ENCODE data around the gene AP2A2.

Gene AP2A2

DNA sequence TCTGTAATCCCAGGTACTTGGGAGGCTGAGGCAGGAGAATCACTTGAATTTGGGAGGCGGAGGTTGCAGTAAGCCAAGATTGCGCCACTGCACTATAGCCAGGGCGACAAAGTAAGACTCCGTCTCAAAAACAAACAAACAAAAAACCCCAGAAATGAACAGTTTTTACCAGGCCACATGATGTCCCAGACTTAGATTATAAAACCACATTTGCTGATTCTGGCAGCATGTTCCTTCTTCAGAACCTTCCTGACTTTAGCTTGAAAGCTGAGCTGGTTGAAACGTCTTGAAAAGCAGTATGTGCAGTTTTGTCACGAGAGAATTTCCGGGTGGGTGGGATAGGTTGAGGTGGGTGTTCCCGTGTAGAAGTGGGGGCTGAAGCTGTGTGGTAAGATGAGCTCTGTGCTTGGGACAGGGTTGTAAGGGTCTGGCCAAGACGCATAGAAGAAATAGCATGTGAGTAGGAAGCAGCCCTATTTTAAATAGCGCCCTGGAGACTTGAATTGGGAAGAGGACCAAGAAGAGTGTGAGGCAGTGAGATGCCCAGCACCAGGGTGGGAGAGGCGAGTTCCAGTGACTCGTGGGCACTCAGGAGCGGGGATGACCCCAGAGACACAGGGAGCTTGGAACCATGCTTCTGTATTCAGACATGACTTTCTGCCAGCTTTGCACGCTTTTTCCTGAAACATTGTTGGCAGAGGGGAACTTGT lies 7.6 kb downstream of the AP2A2 start:
- no peak overlapping the region for H3K4me3 ChIP-seq
- peak overlapping the region; percentile 85; the same call in 1 of the 2 replicates for H3K27ac ChIP-seq
- H3K9me3 ChIP-seq (ENCODE audit: low read depth, low read length): no peaks in the 10 kb centered on the region
- H3K9ac ChIP-seq (ENCODE audit: insufficient read length): no peak overlapping the region
- TF ChIP-seq POLR2AphosphoS5 (IDR thresholded peaks at IDR 0.05; ENCODE audit: borderline replicate concordance, low read depth, low read length): no peak
- no peak for TF ChIP-seq FOXP2 (optimal IDR thresholded peaks at IDR 0.05; ENCODE audit: control extremely low read depth, extremely low read length, insufficient read depth)
- no peak for TF ChIP-seq EZH2 (IDR thresholded peaks at IDR 0.05)
- no peak for DNase-seq (ENCODE audit: low read depth, low spot score)
- H3K36me3 ChIP-seq (ENCODE audit: insufficient read depth, low read length): peaks cover 8% of the 10 kb centered on the region

DNA sequence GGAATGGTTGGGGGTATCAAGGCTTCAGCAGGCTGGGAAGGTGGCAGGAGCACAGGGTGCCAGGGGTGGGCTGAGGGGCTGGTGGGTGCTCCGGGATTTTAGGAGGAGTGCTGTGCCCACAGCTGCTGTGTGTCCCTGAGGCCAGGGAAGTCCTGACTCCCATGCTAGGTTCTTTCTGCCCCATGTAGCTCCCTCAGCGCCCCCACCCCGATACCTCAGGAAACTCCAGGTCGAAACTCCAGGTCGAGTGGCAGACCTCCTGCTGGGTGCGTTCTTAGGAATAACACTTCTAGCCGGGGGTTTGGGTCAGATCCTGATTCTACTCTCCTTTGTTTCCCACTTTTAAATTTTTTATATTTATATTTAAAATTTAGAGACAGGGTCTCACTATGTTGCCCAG lies 8.3 kb downstream of the AP2A2 start:
- Histone ChIP-seq H3K9me3 (ENCODE audit: low read depth, low read length) (no peaks in the 10 kb centered on the region), H3K4me3 (no peak overlapping the region), H3K27ac (no peak overlapping the region), H3K9ac (ENCODE audit: insufficient read length) (no peak overlapping the region), H3K36me3 (ENCODE audit: insufficient read depth, low read length) (peaks cover 6% of the 10 kb centered on the region)
- DNase-seq (ENCODE audit: low read depth, low spot score): no peak
- TF ChIP-seq EZH2 (IDR thresholded peaks at IDR 0.05) (no peak), POLR2AphosphoS5 (IDR thresholded peaks at IDR 0.05; ENCODE audit: borderline replicate concordance, low read depth, low read length) (no peak), FOXP2 (optimal IDR thresholded peaks at IDR 0.05; ENCODE audit: control extremely low read depth, extremely low read length, insufficient read depth) (no peak)

GRCh38 chr11:934527-934926 lies 8.9 kb downstream of the AP2A2 start:
- Histone ChIP-seq H3K9me3 (ENCODE audit: low read depth, low read length) (no peaks in the 10 kb centered on the region), H3K27ac (no peak overlapping the region), H3K36me3 (ENCODE audit: insufficient read depth, low read length) (peaks cover 6% of the 10 kb centered on the region), H3K9ac (ENCODE audit: insufficient read length) (no peak overlapping the region), H3K4me3 (no peak overlapping the region)
- DNase-seq (ENCODE audit: low read depth, low spot score): no peak
- no peak for TF ChIP-seq POLR2AphosphoS5 (IDR thresholded peaks at IDR 0.05; ENCODE audit: borderline replicate concordance, low read depth, low read length)
- no peak for TF ChIP-seq FOXP2 (optimal IDR thresholded peaks at IDR 0.05; ENCODE audit: control extremely low read depth, extremely low read length, insufficient read depth)
- TF ChIP-seq EZH2 (IDR thresholded peaks at IDR 0.05): no peak

- Histone ChIP-seq H3K9me3 (ENCODE audit: low read depth, low read length) (no peaks in the 10 kb centered on the region), H3K9ac (ENCODE audit: insufficient read length) (no peak overlapping the region), H3K27ac (no peak overlapping the region), H3K36me3 (ENCODE audit: insufficient read depth, low read length) (peaks cover 6% of the 10 kb centered on the region), H3K4me3 (no peak overlapping the region)
- TF ChIP-seq FOXP2 (optimal IDR thresholded peaks at IDR 0.05; ENCODE audit: control extremely low read depth, extremely low read length, insufficient read depth): no peak
- TF ChIP-seq EZH2 (IDR thresholded peaks at IDR 0.05): no peak
- TF ChIP-seq POLR2AphosphoS5 (IDR thresholded peaks at IDR 0.05; ENCODE audit: borderline replicate concordance, low read depth, low read length): no peak
- DNase-seq (ENCODE audit: low read depth, low spot score): no peak
Observed at GRCh38 chr11:936199-936598, 10.5 kb downstream of the AP2A2 start.

DNA sequence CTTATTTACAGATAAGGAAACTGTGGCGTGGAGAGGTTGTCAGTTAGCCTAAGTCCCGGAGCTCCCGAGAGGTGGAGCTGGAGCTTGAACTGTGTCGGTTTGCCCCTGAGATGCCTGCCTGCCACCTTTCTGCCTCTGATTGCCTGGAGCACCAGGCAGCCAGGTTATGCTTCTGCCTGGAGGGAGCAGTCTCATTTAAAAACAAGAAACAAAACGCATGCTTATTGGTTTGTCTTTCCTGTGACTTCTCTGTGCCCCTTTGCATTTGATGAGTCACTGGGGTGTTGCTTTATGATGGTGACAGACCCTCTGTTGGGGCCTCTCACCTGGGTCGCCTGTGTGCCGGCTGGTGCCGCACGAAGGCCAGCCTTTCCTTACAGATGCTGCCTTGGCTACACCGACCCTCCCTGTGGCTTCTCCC lies 12.2 kb downstream of the AP2A2 start:
- TF ChIP-seq FOXP2 (optimal IDR thresholded peaks at IDR 0.05; ENCODE audit: control extremely low read depth, extremely low read length, insufficient read depth) (no peak), POLR2AphosphoS5 (IDR thresholded peaks at IDR 0.05; ENCODE audit: borderline replicate concordance, low read depth, low read length) (no peak), EZH2 (IDR thresholded peaks at IDR 0.05) (no peak)
- H3K9me3 ChIP-seq (ENCODE audit: low read depth, low read length): no peaks in the 10 kb centered on the region
- H3K9ac ChIP-seq (ENCODE audit: insufficient read length): no peak overlapping the region
- DNase-seq (ENCODE audit: low read depth, low spot score): no peak
- peak overlapping the region; percentile 36; the same call in 1 of the 2 replicates for H3K27ac ChIP-seq
- peaks cover 4% of the 10 kb centered on the region for H3K36me3 ChIP-seq (ENCODE audit: insufficient read depth, low read length)
- H3K4me3 ChIP-seq: no peak overlapping the region

DNA sequence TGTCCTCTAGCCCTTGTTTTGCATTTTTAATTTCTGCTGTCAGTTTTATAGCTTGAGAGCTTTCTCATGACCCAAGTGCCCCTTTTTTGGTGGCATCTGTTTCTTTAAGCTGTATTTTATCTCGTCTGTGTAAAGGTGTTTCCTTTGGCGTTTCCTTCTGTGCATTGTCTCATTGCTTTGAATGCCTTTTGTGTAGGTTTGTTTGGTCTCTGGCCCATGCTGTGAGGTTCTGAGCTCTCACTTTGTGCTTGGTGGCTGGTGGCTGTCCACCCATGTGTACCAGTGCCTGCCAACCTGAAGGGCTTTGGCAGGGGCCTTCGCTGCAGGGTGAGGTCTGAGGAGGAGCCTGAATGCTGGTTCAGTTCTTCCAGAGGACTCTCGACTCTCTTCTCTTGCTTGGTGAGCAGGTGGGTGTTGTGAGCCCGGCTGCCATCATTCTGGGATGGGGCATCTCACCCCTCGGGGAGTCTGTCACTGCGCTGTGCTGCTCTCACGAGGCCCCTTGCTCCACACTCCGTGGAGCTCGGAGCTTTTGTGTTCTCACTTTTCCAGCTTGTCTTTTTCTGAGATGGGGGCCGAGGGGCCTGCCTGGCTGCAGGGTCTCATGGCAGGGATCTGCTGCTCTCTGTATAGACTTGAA lies 14.9 kb downstream of the AP2A2 start:
- peak overlapping the region; percentile 40; the same call in 1 of the 2 replicates for H3K27ac ChIP-seq
- H3K36me3 ChIP-seq (ENCODE audit: insufficient read depth, low read length): peaks cover 21% of the 10 kb centered on the region
- no peak for DNase-seq (ENCODE audit: low read depth, low spot score)
- H3K9ac ChIP-seq (ENCODE audit: insufficient read length): no peak overlapping the region
- TF ChIP-seq FOXP2 (optimal IDR thresholded peaks at IDR 0.05; ENCODE audit: control extremely low read depth, extremely low read length, insufficient read depth): no peak
- no peak for TF ChIP-seq EZH2 (IDR thresholded peaks at IDR 0.05)
- no peak for TF ChIP-seq POLR2AphosphoS5 (IDR thresholded peaks at IDR 0.05; ENCODE audit: borderline replicate concordance, low read depth, low read length)
- no peak overlapping the region for H3K4me3 ChIP-seq
- H3K9me3 ChIP-seq (ENCODE audit: low read depth, low read length): no peaks in the 10 kb centered on the region

GRCh38 chr11:942823-943222 lies 17.2 kb downstream of the AP2A2 start:
- H3K4me3 ChIP-seq: no peak overlapping the region
- H3K36me3 ChIP-seq (ENCODE audit: insufficient read depth, low read length): peaks cover 43% of the 10 kb centered on the region
- TF ChIP-seq EZH2 (IDR thresholded peaks at IDR 0.05): no peak
- no peak for TF ChIP-seq POLR2AphosphoS5 (IDR thresholded peaks at IDR 0.05; ENCODE audit: borderline replicate concordance, low read depth, low read length)
- DNase-seq (ENCODE audit: low read depth, low spot score): no peak
- peak overlapping the region; percentile 83 for H3K27ac ChIP-seq
- H3K9me3 ChIP-seq (ENCODE audit: low read depth, low read length): no peaks in the 10 kb centered on the region; the same call in 1 of the 2 replicates
- H3K9ac ChIP-seq (ENCODE audit: insufficient read length): peak overlapping the region; percentile 65

DNA sequence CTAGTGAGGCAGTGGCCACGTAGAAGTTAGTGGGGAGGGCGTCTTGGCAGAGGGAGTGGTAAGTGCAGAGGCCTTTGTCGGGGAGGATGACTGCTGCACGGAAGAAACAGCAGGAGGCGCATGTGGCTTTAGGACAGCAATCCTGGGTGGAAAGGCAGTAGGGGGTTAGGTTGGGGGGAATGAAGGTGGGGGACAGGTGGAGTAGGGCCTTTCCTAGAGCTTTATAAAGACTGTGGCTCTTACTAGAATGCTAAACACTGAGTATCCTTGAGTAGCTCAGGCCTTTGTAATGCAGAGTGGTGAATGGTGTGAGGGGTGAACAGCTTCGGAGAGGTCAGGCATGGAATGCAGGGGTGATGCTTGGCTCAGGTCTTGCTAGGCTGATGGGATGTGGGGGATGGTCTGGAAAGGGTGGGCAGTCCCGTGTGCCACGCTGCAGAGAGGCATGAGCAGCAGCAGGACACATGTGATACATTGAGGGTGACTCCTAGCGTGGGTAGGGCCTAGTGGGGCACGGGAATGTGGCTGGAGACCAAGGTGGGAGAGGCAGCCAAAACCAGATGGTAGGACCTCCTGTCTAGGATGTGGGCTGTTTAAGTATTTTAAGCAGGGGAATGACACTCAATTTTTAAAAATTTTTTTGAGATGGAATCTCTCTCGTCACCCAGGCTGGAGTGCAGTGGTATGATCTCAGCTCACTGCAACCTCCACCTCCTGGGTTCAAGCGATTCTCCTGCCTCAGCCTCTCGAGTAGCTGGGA lies 19.2 kb downstream of the AP2A2 start:
- TF ChIP-seq FOXP2 (optimal IDR thresholded peaks at IDR 0.05; ENCODE audit: control extremely low read depth, extremely low read length, insufficient read depth): no peak
- TF ChIP-seq POLR2AphosphoS5 (IDR thresholded peaks at IDR 0.05; ENCODE audit: borderline replicate concordance, low read depth, low read length): no peak
- TF ChIP-seq EZH2 (IDR thresholded peaks at IDR 0.05): no peak
- Histone ChIP-seq H3K9ac (ENCODE audit: insufficient read length) (no peak overlapping the region), H3K36me3 (ENCODE audit: insufficient read depth, low read length) (peaks cover 56% of the 10 kb centered on the region), H3K27ac (0 out of 2 replicates have a peak overlapping the region, but pooled peaks have one; percentile 10), H3K4me3 (no peak overlapping the region), H3K9me3 (ENCODE audit: low read depth, low read length) (peaks cover 4% of the 10 kb centered on the region)
- DNase-seq (ENCODE audit: low read depth, low spot score): no peak

Data from SK-N-MC (cell line).